SJSA1 (cell line): Measurements from ENCODE around the gene RPL41. TPM values are rescaled to one million over a fixed set of nuclear protein-coding genes. Genes with fewer than 3 reads are reported as not detected.

Source experiments
- total RNA-seq: library from RNA; depleted of rRNA; stranded (reverse); fragments of >200 nt; shearing (Covaris generic); gene quantifications from 2 replicates; pipeline ENCODE4 v1.2.3, GENCODE V29; 2014; rRNA removed

RPL41 gene
- total RNA-seq, 1 experiment from 2014 or later = 1,215 TPM

Other genes starting within 250 kb of the RPL41 start
- 25.1 and 43.7 TPM in 2 replicates for gene PYM1, start 188.7 kb upstream of the RPL41 start, total RNA-seq
- gene DGKA, start 185.5 kb upstream of the RPL41 start, total RNA-seq = 23.9 and 46.2 TPM in 2 replicates
- 0.34 TPM in 1 of 2 replicates, not detected in the other for gene PMEL, start 150.6 kb upstream of the RPL41 start, total RNA-seq
- gene CDK2, start 149.8 kb upstream of the RPL41 start, total RNA-seq = 74.4 and 82.1 TPM in 2 replicates
- gene RAB5B, start 142.6 kb upstream of the RPL41 start, total RNA-seq = 17.4 and 33.0 TPM in 2 replicates
- 11.8 and 15.8 TPM in 2 replicates for gene SUOX, start 119.4 kb upstream of the RPL41 start, total RNA-seq
- 0.34 and 1.1 TPM in 2 replicates for gene IKZF4, start 95.6 kb upstream of the RPL41 start, total RNA-seq
- gene RPS26, start 74.7 kb upstream of the RPL41 start, total RNA-seq = 622 and 1,406 TPM in 2 replicates
- gene ERBB3, start 36.5 kb upstream of the RPL41 start, total RNA-seq = not detected in 2 replicates
- gene PA2G4, start 12.1 kb upstream of the RPL41 start, total RNA-seq = 204 and 249 TPM in 2 replicates
- gene ZC3H10, start 1.6 kb downstream of the RPL41 start, total RNA-seq = 3.6 and 7.3 TPM in 2 replicates
- 138 and 170 TPM in 2 replicates for gene ESYT1, start 11.6 kb downstream of the RPL41 start, total RNA-seq
- 71.9 and 97.8 TPM in 2 replicates for gene MYL6B, start 36.0 kb downstream of the RPL41 start, total RNA-seq
- gene MYL6, start 41.7 kb downstream of the RPL41 start, total RNA-seq = 4,832 and 5,659 TPM in 2 replicates
- gene SMARCC2, start 72.8 kb downstream of the RPL41 start, total RNA-seq = 20.9 and 33.4 TPM in 2 replicates
- gene RNF41, start 105.3 kb downstream of the RPL41 start, total RNA-seq = 28.5 and 46.7 TPM in 2 replicates
- 47.8 and 55.7 TPM in 2 replicates for gene NABP2, start 107.7 kb downstream of the RPL41 start, total RNA-seq
- not detected in 2 replicates for gene SLC39A5, start 113.4 kb downstream of the RPL41 start, total RNA-seq
- 9.6 and 12.7 TPM in 2 replicates for gene ANKRD52, start 141.8 kb downstream of the RPL41 start, total RNA-seq
- gene COQ10A, start 150.3 kb downstream of the RPL41 start, total RNA-seq = 7.9 and 13.4 TPM in 2 replicates
- gene CS, start 183.7 kb downstream of the RPL41 start, total RNA-seq = 65.7 and 109 TPM in 2 replicates
- 100 and 161 TPM in 2 replicates for gene CNPY2, start 199.4 kb downstream of the RPL41 start, total RNA-seq
- 6.9 and 15.9 TPM in 2 replicates for gene PAN2, start 217.4 kb downstream of the RPL41 start, total RNA-seq
- 1.4 TPM in 1 of 2 replicates, not detected in the other for gene IL23A, start 222.3 kb downstream of the RPL41 start, total RNA-seq
- 37.0 and 63.3 TPM in 2 replicates for gene STAT2, start 243.5 kb downstream of the RPL41 start, total RNA-seq
- not detected in 2 replicates for gene APOF, start 246.2 kb downstream of the RPL41 start, total RNA-seq